HG03342 (cell line): ENCODE results near the gene TAAR5.
"Not testable (repeated sequence)": the region's sequence is repeated elsewhere in the genome, so short reads cannot be mapped to it uniquely, and the experiment has no call there.

ENCODE experiments used
- ATAC-seq: cut with Tn5 transposase; IDR thresholded peaks from one replicate; pipeline ENCODE4 v1.9.1; 2021; ENCODE audit warnings: mild to moderate bottlenecking, moderate library complexity; ENCODE audit not compliant: unreplicated experiment

The TAAR5 gene

GRCh38 chr6:132571774-132572173 is 17.8 kb downstream of the TAAR5 start:
- ATAC-seq = no peak

- no peak for ATAC-seq
Observed at GRCh38 chr6:132570221-132570777, 19.2 kb downstream of the TAAR5 start, which contains the start of gene TAAR6. Gene TAAR6 (plus strand): TSS chr6:132570322. CDS start chr6:132570322, 0 bp downstream.

GRCh38 chr6:132569170-132569569 is 20.4 kb downstream of the TAAR5 start:
- no peak for ATAC-seq

GRCh38 chr6:132568611-132569010 is 20.9 kb downstream of the TAAR5 start:
- ATAC-seq = no peak

- no peak for ATAC-seq
Observed at GRCh38 chr6:132567566-132567965, 22.0 kb downstream of the TAAR5 start.

GRCh38 chr6:132566404-132566803 is 23.1 kb downstream of the TAAR5 start:
- no peak for ATAC-seq

- not testable (repeated sequence) for ATAC-seq
Observed at GRCh38 chr6:132560087-132560486, 29.5 kb downstream of the TAAR5 start.

- no peak for ATAC-seq
Observed at GRCh38 chr6:132552372-132552771, 37.2 kb downstream of the TAAR5 start, which contains the start of gene TAAR8. Gene TAAR8 (plus strand): TSS chr6:132552672. CDS start chr6:132552693, 21 bp downstream.

GRCh38 chr6:132551214-132551613 is 38.3 kb downstream of the TAAR5 start:
- no peak for ATAC-seq

GRCh38 chr6:132548746-132549463 is 40.6 kb downstream of the TAAR5 start:
- ATAC-seq = no peak

- ATAC-seq = no peak
Observed at GRCh38 chr6:132544826-132545225, 44.7 kb downstream of the TAAR5 start.
